Omental fat pad (tissue), 4 donors: Measurements from ENCODE around the gene CHML. TPM values are rescaled to one million over a fixed set of nuclear protein-coding genes. Genes with fewer than 3 reads are reported as not detected.

Source experiments
- ATAC-seq: fragments of 150-250 bp; one replicate; pipeline ENCODE4 v1.9.1; 2016; ENCODE audit warnings: mild to moderate bottlenecking, moderate library complexity; ENCODE audit not compliant: low FRiP score
- DNase-seq: peaks from one replicate; pipeline ENCODE4 v3.0.0-alpha.2; 2019; ENCODE audit warnings: low spot score
- CTCF ChIP-seq, 3 donors: fragments of 450-650 bp; IDR thresholded peaks; one replicate each; pipeline ENCODE4 v1.5.1; 2016 to 2017; ENCODE audit warnings: antibody characterized with exemption in 3 of 3, mild to moderate bottlenecking in 3 of 3, moderate library complexity in 2 of 3
- total RNA-seq, 4 donors: library from RNA; depleted of rRNA; stranded (reverse); fragments of >200 nt; gene quantifications; one replicate each; pipeline ENCODE4 v1.1.0, GENCODE V29; 2016

CHML gene
- total RNA-seq, 4 donors from 2014 or later = 4.8 to 12.6 (median 7.7) TPM

- ATAC-seq = no peak
- TF ChIP-seq CTCF (IDR thresholded peaks at IDR 0.05) = no peak
- DNase-seq = no peak
These were observed 7.2 kb downstream of the CHML start for GRCh38 chr1:241632987-241633386.

- TF ChIP-seq CTCF (IDR thresholded peaks at IDR 0.05) = no peak
- ATAC-seq (no peak), DNase-seq (no peak)
These were observed 8.5 kb downstream of the CHML start for GRCh38 chr1:241631674-241632073.

GRCh38 chr1:241630899-241631298, 9.3 kb downstream of the CHML start:
- DNase-seq = no peak
- ATAC-seq = no peak
- TF ChIP-seq CTCF (IDR thresholded peaks at IDR 0.05) = no peak

GRCh38 chr1:241630476-241630875, 9.7 kb downstream of the CHML start:
- DNase-seq (no peak), ATAC-seq (no peak)
- no peak for TF ChIP-seq CTCF (IDR thresholded peaks at IDR 0.05)

- DNase-seq (no peak), ATAC-seq (no peak)
- TF ChIP-seq CTCF (IDR thresholded peaks at IDR 0.05) = no peak
These were observed 10.2 kb downstream of the CHML start for GRCh38 chr1:241630005-241630404.

- no peak for TF ChIP-seq CTCF (IDR thresholded peaks at IDR 0.05)
- DNase-seq (no peak), ATAC-seq (no peak)
These were observed 12.5 kb downstream of the CHML start for GRCh38 chr1:241627453-241628259.

GRCh38 chr1:241624935-241625334, 15.2 kb downstream of the CHML start:
- DNase-seq (no peak), ATAC-seq (no peak)
- no peak for TF ChIP-seq CTCF (IDR thresholded peaks at IDR 0.05)
